ENCODE data around the gene NME5.
"Not testable (repeated sequence)": the region's sequence is repeated elsewhere in the genome, so short reads cannot be mapped to it uniquely, and the experiment has no call there.

Gene NME5

DNA sequence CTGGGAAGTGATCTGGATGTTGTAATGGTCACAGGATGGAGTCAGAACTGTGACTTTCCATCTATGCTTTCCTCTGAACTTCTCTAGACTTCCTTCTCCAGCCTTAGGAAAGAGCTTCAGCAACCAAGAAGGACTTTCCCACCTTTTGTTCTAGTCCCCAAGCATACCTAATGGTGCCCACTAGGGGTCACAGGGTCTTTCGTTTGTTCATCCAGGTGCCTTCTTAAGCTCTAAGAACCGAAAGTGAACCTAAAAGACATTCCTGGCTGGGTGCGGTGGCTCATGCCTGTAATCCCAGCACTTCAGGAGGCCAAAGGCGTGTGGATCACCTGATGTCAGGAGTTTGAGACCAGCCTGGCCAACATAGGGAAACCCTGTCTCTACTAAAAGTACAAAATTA, 57.2 kb downstream of the NME5 start:
- no peak for DNase-seq (ENCODE audit: low read depth in 3 of 3, low spot score in 1 of 3)

GRCh38 chr5:138078006-138078643, 61.1 kb downstream of the NME5 start:
- no peak for DNase-seq (ENCODE audit: low read depth in 3 of 3, low spot score in 1 of 3)

GRCh38 chr5:138077064-138077696, 62.0 kb downstream of the NME5 start:
- DNase-seq (ENCODE audit: low read depth in 3 of 3, low spot score in 1 of 3) = peak in 2 of 3 donors; percentile 5 to 16

- DNase-seq (ENCODE audit: low read depth in 3 of 3, low spot score in 1 of 3) = not testable (repeated sequence)
Observed at GRCh38 chr5:138070026-138070425, 69.2 kb downstream of the NME5 start.

DNA sequence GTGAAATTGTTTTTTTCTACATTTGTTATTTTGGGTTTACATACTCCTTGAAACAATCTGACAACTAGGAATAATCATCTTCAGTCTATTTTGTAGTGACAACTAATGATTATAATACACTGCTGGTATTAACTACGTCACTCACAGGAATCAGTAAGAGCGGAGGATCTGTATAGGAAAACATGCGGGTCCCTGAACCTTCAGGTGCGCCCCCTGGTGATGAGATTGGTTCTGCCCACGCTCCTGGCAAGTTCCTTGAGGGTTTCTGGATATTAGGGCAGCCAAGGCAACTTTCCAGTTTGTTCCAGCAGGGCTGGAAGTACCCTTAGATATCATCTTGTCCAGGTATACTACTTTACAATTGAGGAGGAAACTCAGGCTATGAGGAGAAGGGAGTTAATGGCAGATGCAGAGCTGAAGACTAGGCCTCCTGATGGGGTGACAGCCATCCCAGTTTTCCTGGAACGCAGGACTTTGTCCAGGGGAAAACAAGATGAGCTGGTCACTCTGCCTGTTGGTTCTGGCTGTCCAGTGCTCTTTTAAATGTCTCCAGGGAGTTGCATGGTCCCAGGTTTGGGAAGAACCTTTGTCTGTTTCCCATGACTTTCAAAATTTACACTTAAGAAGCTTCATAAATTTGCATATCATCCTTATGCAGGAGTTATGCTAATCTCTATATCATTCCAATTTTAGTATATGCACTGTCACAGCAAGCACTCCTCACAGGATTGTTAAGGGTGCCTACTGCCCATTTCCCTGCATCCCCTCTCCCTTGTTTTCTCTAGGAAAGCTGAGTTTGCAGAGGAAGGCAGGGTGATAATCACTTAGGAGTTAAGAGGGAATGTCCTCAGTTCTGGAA, 70.3 kb downstream of the NME5 start:
- DNase-seq (ENCODE audit: low read depth in 3 of 3, low spot score in 1 of 3) = peak; percentile 27 to 61 (median 37)

DNA sequence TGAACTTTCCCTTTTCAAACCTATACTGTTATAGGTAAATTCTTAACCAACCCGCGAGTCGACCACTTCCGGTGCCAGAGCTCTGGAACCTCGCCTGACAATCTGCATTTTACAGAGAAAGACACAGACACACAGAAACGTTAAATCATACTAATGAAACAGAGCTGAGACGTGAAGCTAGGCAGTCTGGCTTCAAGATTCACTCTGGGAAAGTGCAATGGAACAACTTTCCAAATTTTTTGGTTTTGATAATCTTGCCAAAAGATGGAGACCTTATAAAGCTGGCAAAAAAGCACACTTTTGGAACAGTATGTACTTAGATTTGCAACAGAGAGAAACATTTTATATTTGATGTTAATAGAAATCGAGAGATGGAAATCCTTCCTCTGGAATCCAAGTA, 71.3 kb downstream of the NME5 start:
- no peak for DNase-seq (ENCODE audit: low read depth in 3 of 3, low spot score in 1 of 3)

All from stimulated activated CD4-positive, alpha-beta T cell treated with anti-CD3 and anti-CD28 coated beads, TNF-alpha, amount 100 ng/mL, for 1 hour (primary cell).